CD4-positive, CD25-positive, alpha-beta regulatory T cell (primary cell): ENCODE results near the gene SHFL. TPM values are rescaled to one million over a fixed set of nuclear protein-coding genes. Genes with fewer than 3 reads are reported as not detected.

Source experiments
- ATAC-seq, 2 donors: fragments of 150-1000 bp; cut with Tn5 transposase; one replicate each; pipeline ENCODE4 v1.10.0; 2021; ENCODE audit warnings: low read depth in 2 of 2, moderate number of reproducible peaks in 2 of 2, moderate library complexity in 1 of 2
- DNase-seq, 3 donors: peaks; one replicate each; pipeline versions ENCODE4 v3.0.0 to v3.0.0-alpha.2; 2012 to 2022; ENCODE audit warnings: mixed read lengths in 1 of 3
- H3K27ac ChIP-seq: one replicate; pipeline ENCODE4 v1.7.0; 2013; ENCODE audit warnings: mild to moderate bottlenecking, low read length; ENCODE audit not compliant: insufficient read depth, poor library complexity, severe bottlenecking
- H3K27me3 ChIP-seq: one replicate; pipeline ENCODE4 v1.7.0; 2013; ENCODE audit warnings: low read length; ENCODE audit not compliant: control insufficient read depth, insufficient read depth
- H3K36me3 ChIP-seq: one replicate; pipeline ENCODE4 v1.7.0; 2013; ENCODE audit warnings: mild to moderate bottlenecking, low read length, moderate library complexity; ENCODE audit not compliant: control insufficient read depth, insufficient read depth
- H3K4me1 ChIP-seq: 2 replicates; pipeline ENCODE4 v1.7.0; 2013; ENCODE audit warnings: mild to moderate bottlenecking, low read length; ENCODE audit not compliant: insufficient read depth, control insufficient read depth, poor library complexity, severe bottlenecking
- H3K4me3 ChIP-seq: one replicate; pipeline ENCODE4 v1.7.0; 2013; ENCODE audit warnings: low read depth, mild to moderate bottlenecking, low read length, moderate library complexity
- H3K9me3 ChIP-seq, 2 experiments: 1 replicate in 1 of 2; 2 replicates in 1 of 2; pipeline ENCODE4 v1.7.0; 2013; ENCODE audit warnings: low read length in 2 of 2, mild to moderate bottlenecking in 1 of 2, moderate library complexity in 1 of 2; ENCODE audit not compliant: control insufficient read depth in 2 of 2
- H3K27ac Mint-ChIP-seq, 3 donors: one replicate each; pipeline ENCODE4 v1.8.0; 2020 to 2022; ENCODE audit warnings: mild to moderate bottlenecking in 3 of 3, mixed read lengths in 3 of 3, moderate library complexity in 2 of 3
- H3K27me3 Mint-ChIP-seq: one replicate; pipeline ENCODE4 v1.8.0; 2022; ENCODE audit warnings: mild to moderate bottlenecking, mixed read lengths
- H3K36me3 Mint-ChIP-seq: one replicate; pipeline ENCODE4 v1.8.0; 2020; ENCODE audit warnings: mixed read lengths
- H3K4me1 Mint-ChIP-seq, 4 donors: one replicate each; pipeline ENCODE4 v1.8.0; 2020 to 2022; ENCODE audit warnings: mixed read lengths in 4 of 4, mild to moderate bottlenecking in 1 of 4
- H3K4me3 Mint-ChIP-seq, 4 donors: one replicate each; pipeline ENCODE4 v1.8.0; 2020 to 2022; ENCODE audit warnings: mild to moderate bottlenecking in 4 of 4, mixed read lengths in 4 of 4, moderate library complexity in 3 of 4
- H3K9me3 Mint-ChIP-seq, 7 donors: one replicate each; pipeline ENCODE4 v1.8.0; 2020 to 2022; ENCODE audit warnings: mixed read lengths in 7 of 7, mild to moderate bottlenecking in 3 of 7, moderate library complexity in 2 of 7
- polyA plus RNA-seq, 4 donors: library from polyadenylated mRNA; unstranded; fragments of 300-500 nt; fragmentation: Illumina TruSeq; gene quantifications; one replicate each; pipeline ENCODE4 v1.2.3, GENCODE V29; 2021
- total RNA-seq: library from RNA; stranded (reverse); gene quantifications from one replicate; pipeline ENCODE4 v1.2.3, GENCODE V29; 2022

Gene SHFL
- total and polyA plus RNA-seq, 5 donors from 2014 or later = 28.0 to 93.2 (median 29.1) TPM

- Histone ChIP-seq H3K9me3 (no peaks in the 10 kb centered on the region), H3K27ac (no peak overlapping the region), H3K4me1 (no peaks in the 10 kb centered on the region), H3K27me3 (no peaks in the 10 kb centered on the region), H3K4me3 (no peak overlapping the region), H3K36me3 (peaks cover 65% of the 10 kb centered on the region)
- Mint-ChIP-seq H3K27ac (no peak overlapping the region), H3K4me1 (peaks cover 0 to 4% (median 2%) of the 10 kb centered on the region in 4 donors), H3K4me3 (no peak overlapping the region), H3K27me3 (no peaks in the 10 kb centered on the region), H3K9me3 (no peaks in the 10 kb centered on the region), H3K36me3 (peaks cover 24% of the 10 kb centered on the region)
- ATAC-seq (no peak), DNase-seq (no peak)
Measured at GRCh38 chr19:10132905-10133304, 46.8 kb downstream of the SHFL start.

- no peaks in the 10 kb centered on the region for H3K27me3 Mint-ChIP-seq
- H3K9me3 Mint-ChIP-seq = no peaks in the 10 kb centered on the region
- ATAC-seq = no peak
- H3K9me3 ChIP-seq = no peaks in the 10 kb centered on the region
- peaks cover 67% of the 10 kb centered on the region for H3K36me3 ChIP-seq
- no peak overlapping the region for H3K4me3 ChIP-seq
- peaks cover 0 to 4% (median 2%) of the 10 kb centered on the region in 4 donors for H3K4me1 Mint-ChIP-seq
- no peak for DNase-seq
- H3K4me1 ChIP-seq = no peaks in the 10 kb centered on the region
- H3K36me3 Mint-ChIP-seq = peaks cover 24% of the 10 kb centered on the region
- no peak overlapping the region for H3K27ac ChIP-seq
- peak overlapping the region in 1 of 3 donors; percentile 20 for H3K27ac Mint-ChIP-seq
- H3K4me3 Mint-ChIP-seq = no peak overlapping the region
- H3K27me3 ChIP-seq = no peaks in the 10 kb centered on the region
Measured at GRCh38 chr19:10133596-10133995, 47.5 kb downstream of the SHFL start.

GRCh38 chr19:10134040-10134439 lies 47.9 kb downstream of the SHFL start:
- Mint-ChIP-seq H3K27me3 (no peaks in the 10 kb centered on the region), H3K27ac (no peak overlapping the region), H3K9me3 (no peaks in the 10 kb centered on the region), H3K4me1 (peaks cover 0 to 4% (median 2%) of the 10 kb centered on the region in 4 donors), H3K4me3 (no peak overlapping the region), H3K36me3 (peaks cover 24% of the 10 kb centered on the region)
- H3K36me3 ChIP-seq = peaks cover 68% of the 10 kb centered on the region
- ATAC-seq = no peak
- DNase-seq = no peak
- no peaks in the 10 kb centered on the region for H3K27me3 ChIP-seq
- no peaks in the 10 kb centered on the region for H3K4me1 ChIP-seq
- no peaks in the 10 kb centered on the region for H3K9me3 ChIP-seq
- no peak overlapping the region for H3K27ac ChIP-seq
- no peak overlapping the region for H3K4me3 ChIP-seq

GRCh38 chr19:10135551-10136334 lies 49.6 kb downstream of the SHFL start:
- H3K27ac Mint-ChIP-seq = peak overlapping the region in 2 of 3 donors; percentile 26 to 60
- Histone ChIP-seq H3K36me3 (peaks cover 80% of the 10 kb centered on the region), H3K4me1 (peaks cover 2% of the 10 kb centered on the region), H3K27ac (no peak overlapping the region), H3K4me3 (no peak overlapping the region), H3K27me3 (no peaks in the 10 kb centered on the region), H3K9me3 (no peaks in the 10 kb centered on the region)
- ATAC-seq = no peak
- DNase-seq = no peak
- H3K9me3 Mint-ChIP-seq = no peaks in the 10 kb centered on the region
- H3K4me3 Mint-ChIP-seq = no peak overlapping the region
- peaks cover 0 to 3% (median 0%) of the 10 kb centered on the region in 4 donors for H3K4me1 Mint-ChIP-seq
- H3K36me3 Mint-ChIP-seq = peaks cover 26% of the 10 kb centered on the region
- H3K27me3 Mint-ChIP-seq = no peaks in the 10 kb centered on the region

- Histone ChIP-seq H3K9me3 (no peaks in the 10 kb centered on the region), H3K27me3 (no peaks in the 10 kb centered on the region), H3K27ac (no peak overlapping the region), H3K36me3 (peaks cover 76% of the 10 kb centered on the region), H3K4me1 (peaks cover 14% of the 10 kb centered on the region), H3K4me3 (no peak overlapping the region)
- DNase-seq = no peak
- H3K27ac Mint-ChIP-seq = peak overlapping the region in 1 of 3 donors; percentile 87
- no peak for ATAC-seq
- H3K27me3 Mint-ChIP-seq = no peaks in the 10 kb centered on the region
- H3K4me1 Mint-ChIP-seq = peaks cover 0 to 15% (median 5%) of the 10 kb centered on the region in 4 donors
- H3K36me3 Mint-ChIP-seq = peaks cover 22% of the 10 kb centered on the region
- H3K4me3 Mint-ChIP-seq = no peak overlapping the region
- no peaks in the 10 kb centered on the region for H3K9me3 Mint-ChIP-seq
Measured at GRCh38 chr19:10136936-10137335, 50.8 kb downstream of the SHFL start.

GRCh38 chr19:10137751-10138682 lies 51.9 kb downstream of the SHFL start:
- Mint-ChIP-seq H3K36me3 (peaks cover 25% of the 10 kb centered on the region), H3K27ac (peak overlapping the region in 1 of 3 donors; percentile 38), H3K4me3 (no peak overlapping the region), H3K4me1 (peaks cover 5 to 25% (median 10%) of the 10 kb centered on the region in 4 donors), H3K9me3 (peaks cover 0 to 1% (median 0%) of the 10 kb centered on the region in 7 donors), H3K27me3 (no peaks in the 10 kb centered on the region)
- Histone ChIP-seq H3K4me1 (peaks cover 25% of the 10 kb centered on the region), H3K9me3 (no peaks in the 10 kb centered on the region), H3K4me3 (no peak overlapping the region), H3K27me3 (no peaks in the 10 kb centered on the region), H3K36me3 (peaks cover 71% of the 10 kb centered on the region), H3K27ac (no peak overlapping the region)
- DNase-seq (no peak), ATAC-seq (no peak)

- H3K27me3 Mint-ChIP-seq = no peaks in the 10 kb centered on the region
- Histone ChIP-seq H3K36me3 (peaks cover 60% of the 10 kb centered on the region), H3K9me3 (no peaks in the 10 kb centered on the region), H3K27me3 (no peaks in the 10 kb centered on the region), H3K4me1 (peaks cover 36% of the 10 kb centered on the region), H3K4me3 (no peak overlapping the region), H3K27ac (no peak overlapping the region)
- DNase-seq (no peak), ATAC-seq (no peak)
- H3K4me1 Mint-ChIP-seq = peaks cover 6 to 37% (median 15%) of the 10 kb centered on the region in 4 donors
- H3K27ac Mint-ChIP-seq = peak overlapping the region in 2 of 3 donors; percentile 51 to 52
- H3K4me3 Mint-ChIP-seq = no peak overlapping the region
- H3K9me3 Mint-ChIP-seq = peaks cover 0 to 1% (median 0%) of the 10 kb centered on the region in 7 donors
- H3K36me3 Mint-ChIP-seq = peaks cover 23% of the 10 kb centered on the region
Measured at GRCh38 chr19:10138879-10139795, 53.0 kb downstream of the SHFL start.
